ENCODE results near the gene PRDM16.

The PRDM16 gene

DNA sequence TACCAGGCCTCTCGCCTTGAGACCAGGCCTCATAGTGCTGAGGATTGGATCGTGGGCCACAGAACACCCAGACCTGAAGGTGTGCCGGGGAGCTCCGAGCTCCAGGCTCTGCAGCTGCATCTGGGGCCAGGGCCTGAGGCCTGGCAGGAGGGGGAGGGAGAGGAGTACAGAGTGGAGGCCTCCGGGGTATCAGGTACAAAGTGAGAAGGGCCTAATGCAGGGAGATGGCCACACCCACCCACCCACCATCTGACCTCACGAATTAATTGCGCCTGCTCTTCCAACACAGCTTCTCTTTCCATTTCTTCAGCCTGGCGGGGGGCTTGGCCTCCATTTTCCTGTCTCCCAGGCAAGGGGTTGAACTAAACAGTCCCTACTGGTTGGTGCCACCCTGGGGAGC, 286.1 kb downstream of the PRDM16 start:
- ChIA-PET CTCF (interaction anchor here (0.5 kb wide), 1 partner anchor 54 kb away, joined by 3 read pairs; no protein-coding TSS in a partner anchor), POLR2A (ENCODE audit: low non-redundant PET) (no interaction called here)
- H3K27ac ChIP-seq, result no peak overlapping the region
- DNase-seq (ENCODE audit: low spot score), result no peak
- TF ChIP-seq, protein P1, sequence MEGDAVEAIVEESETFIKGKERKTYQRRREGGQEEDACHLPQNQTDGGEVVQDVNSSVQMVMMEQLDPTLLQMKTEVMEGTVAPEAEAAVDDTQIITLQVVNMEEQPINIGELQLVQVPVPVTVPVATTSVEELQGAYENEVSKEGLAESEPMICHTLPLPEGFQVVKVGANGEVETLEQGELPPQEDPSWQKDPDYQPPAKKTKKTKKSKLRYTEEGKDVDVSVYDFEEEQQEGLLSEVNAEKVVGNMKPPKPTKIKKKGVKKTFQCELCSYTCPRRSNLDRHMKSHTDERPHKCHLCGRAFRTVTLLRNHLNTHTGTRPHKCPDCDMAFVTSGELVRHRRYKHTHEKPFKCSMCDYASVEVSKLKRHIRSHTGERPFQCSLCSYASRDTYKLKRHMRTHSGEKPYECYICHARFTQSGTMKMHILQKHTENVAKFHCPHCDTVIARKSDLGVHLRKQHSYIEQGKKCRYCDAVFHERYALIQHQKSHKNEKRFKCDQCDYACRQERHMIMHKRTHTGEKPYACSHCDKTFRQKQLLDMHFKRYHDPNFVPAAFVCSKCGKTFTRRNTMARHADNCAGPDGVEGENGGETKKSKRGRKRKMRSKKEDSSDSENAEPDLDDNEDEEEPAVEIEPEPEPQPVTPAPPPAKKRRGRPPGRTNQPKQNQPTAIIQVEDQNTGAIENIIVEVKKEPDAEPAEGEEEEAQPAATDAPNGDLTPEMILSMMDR (conservative IDR thresholded peaks at IDR 0.05; ENCODE audit: low read depth), result no peak

DNA sequence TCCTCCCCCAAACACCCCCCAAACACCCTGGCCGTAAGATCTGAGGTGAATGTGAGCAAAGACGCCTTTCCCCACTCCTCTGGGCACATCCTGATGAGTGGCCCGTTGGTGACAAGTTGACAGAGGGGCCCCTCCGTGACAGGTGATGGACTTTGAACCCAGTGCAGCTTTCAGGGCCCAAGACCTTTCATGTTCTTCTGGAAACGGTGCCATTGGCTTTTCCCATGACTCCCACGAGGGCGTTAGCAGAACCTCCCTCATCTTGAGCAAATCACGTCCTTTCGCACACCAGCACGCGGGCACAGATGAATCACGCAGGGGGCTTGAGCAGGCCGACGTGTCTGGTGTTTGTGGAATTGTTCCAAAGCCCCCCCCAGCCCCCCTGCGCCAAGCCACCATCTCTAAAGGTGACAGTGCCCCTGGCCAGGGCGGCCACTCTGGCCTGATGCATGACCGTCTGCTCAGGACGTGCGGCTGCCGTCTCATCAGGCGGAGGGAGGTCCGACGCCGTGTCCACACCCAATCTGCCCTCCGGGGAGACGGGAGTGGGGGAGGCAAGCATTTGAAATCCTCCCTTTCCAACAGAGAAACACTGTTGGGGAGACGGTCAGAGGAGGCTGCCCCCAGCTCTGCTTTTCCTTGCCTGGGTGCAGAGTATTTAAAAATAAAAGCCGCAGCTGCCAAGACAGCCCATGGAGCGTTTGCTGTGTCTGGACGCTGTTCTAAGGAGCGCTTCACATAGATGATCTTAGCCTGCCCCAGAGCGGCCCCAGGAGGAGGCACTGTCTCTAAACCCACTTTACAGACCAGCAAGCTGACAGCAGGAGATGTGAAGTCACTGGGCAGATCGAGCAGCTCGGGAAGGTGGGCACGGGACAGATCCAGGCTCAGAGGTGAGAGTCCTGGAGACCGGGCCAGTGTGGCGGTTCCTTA, 287.2 kb downstream of the PRDM16 start:
- CTCF ChIA-PET, result no interaction called here
- DNase-seq (ENCODE audit: low spot score), result no peak
- POLR2A ChIA-PET (ENCODE audit: low non-redundant PET), result no interaction called here
- no peak overlapping the region for H3K27ac ChIP-seq
- TF ChIP-seq, protein P1 (conservative IDR thresholded peaks at IDR 0.05; ENCODE audit: low read depth), result no peak

DNA sequence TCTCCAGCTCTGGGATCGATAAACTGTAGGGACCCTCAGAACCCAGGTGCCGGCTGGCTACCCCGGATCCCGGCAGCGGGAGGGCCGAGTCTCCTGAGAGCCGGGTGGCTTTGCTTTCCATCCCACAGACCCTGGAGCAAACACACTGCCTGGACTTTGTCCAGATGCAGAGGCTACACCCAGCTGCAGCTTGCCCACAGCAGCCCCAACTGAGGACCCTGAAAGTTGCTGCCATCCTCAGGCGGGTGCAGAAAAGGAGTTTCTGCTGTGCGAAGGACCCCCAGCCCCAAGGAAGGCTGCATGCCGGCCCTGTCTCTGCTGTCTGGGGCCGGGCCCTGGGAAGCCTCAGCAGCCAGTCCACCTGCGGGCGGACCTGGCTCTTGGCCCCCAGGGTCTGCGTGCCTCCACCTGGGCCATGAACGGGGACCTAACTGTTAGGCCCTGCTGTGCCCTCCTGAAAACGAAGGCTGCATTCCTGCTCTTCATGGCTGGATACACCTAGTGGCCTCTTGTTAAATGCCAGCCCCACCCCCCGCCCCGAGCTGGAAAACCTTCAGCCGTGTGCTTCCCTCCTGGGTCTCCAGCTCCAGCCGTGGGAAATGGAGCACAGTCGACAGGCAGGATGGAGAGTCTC, 287.9 kb downstream of the PRDM16 start:
- CTCF ChIA-PET, result no interaction called here

DNA sequence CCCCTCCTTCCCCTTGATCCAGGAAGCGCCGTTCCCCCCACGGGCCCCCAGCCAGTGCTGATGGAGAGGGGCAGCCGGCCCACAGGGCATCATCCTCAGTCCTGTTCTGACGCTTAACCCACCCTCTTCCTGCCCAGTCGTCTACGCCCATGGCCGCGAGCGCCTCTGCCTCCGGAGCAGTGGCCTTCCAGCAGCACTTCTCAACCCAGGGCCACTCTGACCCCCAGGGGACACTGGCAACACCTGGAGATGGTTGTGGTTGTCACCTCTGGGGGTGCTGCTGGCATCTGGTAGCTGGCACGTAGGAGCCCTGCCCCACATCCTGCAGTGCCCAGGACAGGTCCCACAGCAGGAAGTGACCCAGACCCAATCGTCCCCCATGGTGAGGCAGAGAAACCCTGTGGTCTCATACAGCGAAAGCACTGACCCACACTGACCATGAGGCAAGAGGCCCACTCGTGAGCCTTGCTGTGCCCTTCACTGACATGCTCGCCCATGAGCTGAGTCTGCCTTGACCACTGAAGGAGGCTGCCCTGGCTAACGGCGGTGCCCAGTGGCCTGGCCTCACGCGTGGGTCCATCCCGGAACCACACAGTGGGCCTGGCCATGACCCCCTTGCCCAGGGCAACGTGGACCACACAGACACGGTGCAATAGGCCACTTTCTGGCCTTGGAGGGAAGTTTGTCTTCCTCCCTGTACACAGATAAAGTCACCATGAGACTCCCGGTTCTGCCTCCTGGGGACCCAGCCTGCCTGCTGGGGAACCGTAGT, 288.7 kb downstream of the PRDM16 start:
- H3K27ac ChIP-seq, result no peak overlapping the region
- no peak for DNase-seq (ENCODE audit: low spot score)
- TF ChIP-seq, protein P1 (conservative IDR thresholded peaks at IDR 0.05; ENCODE audit: low read depth), result no peak
- POLR2A ChIA-PET (ENCODE audit: low non-redundant PET), result no interaction called here
- CTCF ChIA-PET, result no interaction called here

More for the DNA sequence above, 287.9 kb downstream of the PRDM16 start:
- POLR2A ChIA-PET (ENCODE audit: low non-redundant PET), result no interaction called here
- TF ChIP-seq, protein P1 (conservative IDR thresholded peaks at IDR 0.05; ENCODE audit: low read depth), result no peak
- H3K27ac ChIP-seq, result no peak overlapping the region
- DNase-seq (ENCODE audit: low spot score), result no peak

DNA sequence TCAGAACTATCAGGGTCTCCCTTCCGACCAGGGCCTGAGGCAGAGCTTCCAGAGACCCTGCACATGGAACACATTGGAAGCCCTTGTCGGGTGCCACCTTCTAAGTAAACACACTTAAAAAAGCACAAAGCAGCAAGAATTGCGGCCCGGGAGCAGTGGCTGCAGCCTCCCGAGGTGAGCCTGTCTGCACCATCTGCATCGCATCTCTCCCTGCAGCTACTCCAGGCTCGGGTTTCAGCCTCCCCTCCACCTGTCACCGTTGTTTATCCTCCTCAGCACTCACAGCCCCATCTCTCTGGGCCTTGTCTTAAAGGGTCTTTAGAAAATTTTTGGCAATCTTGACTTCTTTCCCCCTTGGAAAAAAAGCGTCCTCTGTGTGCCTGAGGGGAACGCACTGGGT, 290.3 kb downstream of the PRDM16 start:
- no peak overlapping the region for H3K27ac ChIP-seq
- ChIA-PET CTCF (interaction anchor here (0.9 kb wide), 1 partner anchor 51 kb away, joined by 3 read pairs; no protein-coding TSS in a partner anchor), POLR2A (ENCODE audit: low non-redundant PET) (no interaction called here)
- no peak for DNase-seq (ENCODE audit: low spot score)
- TF ChIP-seq, protein P1 (conservative IDR thresholded peaks at IDR 0.05; ENCODE audit: low read depth), result no peak
